Measurements from ENCODE around the gene PURB.

GRCh38 chr7:44935016-44935415, 49.7 kb upstream of the PURB start:
- no peak for TF ChIP-seq POLR2A (IDR thresholded peaks at IDR 0.05; ENCODE audit: low read depth, low read length)
- no peak for TF ChIP-seq POLR2AphosphoS5 (IDR thresholded peaks at IDR 0.05; ENCODE audit: low read length)
- TF ChIP-seq HCFC1 (IDR thresholded peaks at IDR 0.05; ENCODE audit: low read length): no peak
- no peak for TF ChIP-seq USF2 (IDR thresholded peaks at IDR 0.05; ENCODE audit: borderline replicate concordance, low read depth, low read length)
